Peyer's patch (tissue), 4 donors: ENCODE data around the gene RASAL2.

ENCODE experiments used
- CTCF ChIP-seq, 6 experiments: fragments of 450-650 bp in 4 of 6; fragments of 200-600 bp in 2 of 6; sonication (generic) in 1 of 6; IDR thresholded peaks; one replicate each; pipeline ENCODE4 v1.5.1; 2017 to 2019; ENCODE audit warnings: antibody characterized with exemption in 6 of 6, mild to moderate bottlenecking in 3 of 6, moderate library complexity in 1 of 6
- POLR2A ChIP-seq, 2 donors: fragments of 450-650 bp; IDR thresholded peaks; one replicate each; pipeline ENCODE4 v1.5.1; 2017; ENCODE audit warnings: antibody characterized with exemption in 2 of 2, mild to moderate bottlenecking in 2 of 2, moderate library complexity in 2 of 2

- TF ChIP-seq CTCF (IDR thresholded peaks at IDR 0.05): no peak
- no peak for TF ChIP-seq POLR2A (IDR thresholded peaks at IDR 0.05)
Observed at GRCh38 chr1:178521241-178521640, 427.3 kb downstream of the RASAL2 start.
